GM12878 (cell line): ENCODE measurements around the gene TMA16. TPM values are rescaled to one million over a fixed set of nuclear protein-coding genes. Genes with fewer than 3 reads are reported as not detected.

Source experiments
- ATAC-seq: fragments of 200-7000 bp; cut with Tn5 transposase; 3 replicates; pipeline ENCODE4 v1.9.1; 2020; ENCODE audit warnings: mild to moderate bottlenecking, moderate library complexity
- BruUV-seq: library from RNA; stranded (reverse); fragments of 400-500 nt; replicated peaks from 2 replicates; lab custom pipeline; 2021; lab: Mats Ljungman, UMichigan
- CTCF ChIA-PET: fragments of 300-600 bp; sonication (Branson Sonifier 250); formaldehyde crosslinking; extraction: SDS; loops from one replicate; lab custom pipeline; 2021; ENCODE audit warnings: inconsistent platforms; lab: Yijun Ruan, JAX
- POLR2A ChIA-PET: fragments of 350-600 bp; formaldehyde crosslinking; extraction: SDS; loops from one replicate; lab custom pipeline; 2021; ENCODE audit warnings: inconsistent platforms; lab: Charles Lee
- RAD21 ChIA-PET: fragments of 300-600 bp; sonication (Branson Sonifier 250); formaldehyde crosslinking; loops from one replicate; lab custom pipeline; 2023; ENCODE audit warnings: antibody characterized with exemption; ENCODE audit not compliant: unreplicated experiment; lab: Charles Lee
- SMC1A ChIA-PET: fragments of 300-600 bp; sonication (Branson Sonifier 250); formaldehyde crosslinking; loops from one replicate; lab custom pipeline; 2023; ENCODE audit not compliant: unreplicated experiment, uncharacterized antibody; lab: Charles Lee
- DNase-seq: peaks from one replicate; pipeline ENCODE4 v3.0.0-alpha.2; 2011; ENCODE audit warnings: low read depth, low spot score
- FAIRE-seq: peaks from 3 replicates; lab custom pipeline; 2011; peaks lifted over from hg19 to GRCh38; lab: Jason Lieb, UNC
- H2AFZ ChIP-seq: 2 replicates; pipeline ENCODE4 v1.6.0; 2011; ENCODE audit warnings: low read depth, low read length, control low read depth; ENCODE audit not compliant: control insufficient read depth
- H3K27ac ChIP-seq: 2 replicates; pipeline ENCODE4 v1.5.1; 2011; ENCODE audit warnings: control low read depth; ENCODE audit not compliant: control insufficient read depth, insufficient read depth
- H3K27me3 ChIP-seq, 2 experiments: replicated peaks in 1 of 2; 2 replicates each; pipeline versions ENCODE4 v1.6.0 to v1.6.1; 2011; ENCODE audit warnings: low read length in 1 of 2; ENCODE audit not compliant: control insufficient read depth in 2 of 2, insufficient read depth in 2 of 2
- H3K36me3 ChIP-seq, 2 experiments: 2 replicates each; pipeline ENCODE4 v1.5.1; 2011; ENCODE audit warnings: low read length in 1 of 2; ENCODE audit not compliant: control insufficient read depth in 2 of 2, insufficient read depth in 2 of 2
- H3K4me1 ChIP-seq: 2 replicates; pipeline ENCODE4 v1.6.1; 2011; ENCODE audit warnings: mild to moderate bottlenecking, low read length, moderate library complexity, mixed read lengths; ENCODE audit not compliant: control insufficient read depth, insufficient read depth
- H3K4me2 ChIP-seq: 2 replicates; pipeline ENCODE4 v1.6.0; 2011; ENCODE audit warnings: control low read depth; ENCODE audit not compliant: control insufficient read depth, insufficient read depth
- H3K4me3 ChIP-seq: fragments of 200-600 bp; sonication (generic); 2 replicates; pipeline ENCODE4 v1.5.1; 2016
- H3K79me2 ChIP-seq: 2 replicates; pipeline ENCODE4 v1.6.0; 2011; ENCODE audit warnings: low read length; ENCODE audit not compliant: control insufficient read depth, insufficient read depth
- H3K9ac ChIP-seq: 2 replicates; pipeline ENCODE4 v1.8.0; 2011; ENCODE audit warnings: low read length, control low read depth, mixed read lengths; ENCODE audit not compliant: control insufficient read depth, insufficient read depth
- H3K9me3 ChIP-seq: replicated peaks from 3 replicates; pipeline ENCODE4 v1.5.1; 2011; ENCODE audit warnings: mild to moderate bottlenecking, low read length; ENCODE audit not compliant: control insufficient read depth, insufficient read depth
- H4K20me1 ChIP-seq: 2 replicates; pipeline ENCODE4 v1.6.0; 2011; ENCODE audit not compliant: control insufficient read depth, insufficient read depth
- CUX1 ChIP-seq: IDR thresholded peaks from 2 replicates; pipeline ENCODE4 v1.6.1; 2012; ENCODE audit warnings: improper control_type of control experiment, low read depth, low read length; ENCODE audit not compliant: insufficient replicate concordance
- EED ChIP-seq: sonication (generic); IDR thresholded peaks from 2 replicates; pipeline ENCODE4 v1.6.1; 2016; ENCODE audit warnings: antibody characterized with exemption, low read depth
- EP300 ChIP-seq, 2 experiments: fragments of 150-350 bp in 1 of 2; IDR thresholded peaks; 2 replicates each; pipeline ENCODE4 v1.6.1; 2011 to 2012; ENCODE audit warnings: low read depth in 2 of 2, low read length in 2 of 2, borderline replicate concordance in 1 of 2, improper control_type of control experiment in 1 of 2, inconsistent platforms in 1 of 2; ENCODE audit not compliant: control insufficient read depth in 1 of 2
- KLF5 ChIP-seq: fragments of 450-650 bp; IDR thresholded peaks from 2 replicates; pipeline ENCODE4 v1.6.1; 2014; ENCODE audit warnings: mild to moderate bottlenecking; ENCODE audit not compliant: partially characterized antibody
- NBN ChIP-seq: fragments of 450-650 bp; IDR thresholded peaks from 2 replicates; pipeline ENCODE4 v1.6.1; 2016
- SREBF1 ChIP-seq: IDR thresholded peaks from 2 replicates; pipeline ENCODE4 v1.6.1; 2012; ENCODE audit warnings: mild to moderate bottlenecking, low read length
- SUZ12 ChIP-seq: fragments of 200-600 bp; sonication (generic); IDR thresholded peaks from one replicate; pipeline ENCODE4 v1.6.1; 2018; ENCODE audit warnings: antibody characterized with exemption, mild to moderate bottlenecking; ENCODE audit not compliant: unreplicated experiment
- WGBS: methylation state at CpG from one replicate; pipeline ENCODE4 v1.1.6; 2016; ENCODE audit warnings: low lambda C conversion rate; ENCODE audit not compliant: insufficient replicate concordance, insufficient coverage; ENCODE audit errors: missing lambda C conversion rate; 5-methylcytosine and 5-hydroxymethylcytosine counted together
- in situ Hi-C: fragments of 300-500 bp; cut with MboI; formaldehyde crosslinking; loops from 9 replicates; pipeline ENCODE4 v1.14.3; 2018; ENCODE audit warnings: mixed read lengths
- intact Hi-C: fragments of 100-400 bp; cut with micrococcal nuclease; formaldehyde crosslinking; loops from one replicate; pipeline ENCODE4 v1.14.2; 2022; ENCODE audit not compliant: unreplicated experiment
- polyA plus RNA-seq, 11 experiments: library from polyadenylated mRNA; depleted of rRNA in 4 of 11; unstranded in 6 of 11; stranded (reverse) in 5 of 11; fragments of >200 nt; fragmentation: Nextera tagmentation in 4 of 11; fragmentation: Illumina TruSeq in 1 of 11; extraction: Ambion mirVana in 4 of 11; extraction: Trizol in 1 of 11; gene quantifications; 1 replicate in 1 of 11; 2 replicates in 10 of 11; pipeline versions ENCODE4 v1.2.1 to v1.2.3, GENCODE V29; 2011 to 2016; ENCODE audit warnings: inconsistent platforms in 2 of 11, missing spikeins in 2 of 11, low read depth in 1 of 11
- total RNA-seq, 4 experiments: library from RNA; depleted of rRNA in 3 of 4; stranded (reverse); fragments of >200 nt in 3 of 4; fragmentation: Illumina TruSeq in 1 of 4; extraction: Trizol in 1 of 4; gene quantifications; 2 replicates each; pipeline versions ENCODE4 v1.2.1 to v1.2.3, GENCODE V29; 2013 to 2021
- TF ChIP-seq, protein P1 (sequence below): fragments of 450-650 bp; conservative IDR thresholded peaks from 2 replicates; pipeline ENCODE4 v1.6.1; 2017; ENCODE audit warnings: mild to moderate bottlenecking, moderate library complexity
- TF ChIP-seq, protein P2 (sequence below): fragments of 450-650 bp; IDR thresholded peaks from 2 replicates; pipeline ENCODE4 v1.6.1; 2016; ENCODE audit warnings: mild to moderate bottlenecking, moderate library complexity, borderline replicate concordance

TMA16 gene
- total and polyA plus RNA-seq, 10 of the 15 experiments (the other 5 are each of a cell fraction or from before 2014, with no cell fraction given): 37.9 to 91.0 (median 55.8) TPM

GRCh38 chr4:163486321-163486720, 8.2 kb upstream of the TMA16 start (continued):
- TF ChIP-seq, protein P1, sequence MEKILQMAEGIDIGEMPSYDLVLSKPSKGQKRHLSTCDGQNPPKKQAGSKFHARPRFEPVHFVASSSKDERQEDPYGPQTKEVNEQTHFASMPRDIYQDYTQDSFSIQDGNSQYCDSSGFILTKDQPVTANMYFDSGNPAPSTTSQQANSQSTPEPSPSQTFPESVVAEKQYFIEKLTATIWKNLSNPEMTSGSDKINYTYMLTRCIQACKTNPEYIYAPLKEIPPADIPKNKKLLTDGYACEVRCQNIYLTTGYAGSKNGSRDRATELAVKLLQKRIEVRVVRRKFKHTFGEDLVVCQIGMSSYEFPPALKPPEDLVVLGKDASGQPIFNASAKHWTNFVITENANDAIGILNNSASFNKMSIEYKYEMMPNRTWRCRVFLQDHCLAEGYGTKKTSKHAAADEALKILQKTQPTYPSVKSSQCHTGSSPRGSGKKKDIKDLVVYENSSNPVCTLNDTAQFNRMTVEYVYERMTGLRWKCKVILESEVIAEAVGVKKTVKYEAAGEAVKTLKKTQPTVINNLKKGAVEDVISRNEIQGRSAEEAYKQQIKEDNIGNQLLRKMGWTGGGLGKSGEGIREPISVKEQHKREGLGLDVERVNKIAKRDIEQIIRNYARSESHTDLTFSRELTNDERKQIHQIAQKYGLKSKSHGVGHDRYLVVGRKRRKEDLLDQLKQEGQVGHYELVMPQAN: no peak

GRCh38 chr4:163489929-163490328, 4.6 kb upstream of the TMA16 start:
- no peak for ATAC-seq
- no peak overlapping the region for H3K27ac ChIP-seq
- intact Hi-C loops: loop anchor here (5.0 to 10.0 kb wide), 5 partner anchors 102 to 1405 kb away; no protein-coding TSS in a partner anchor
- H4K20me1 ChIP-seq: no peaks in the 10 kb centered on the region
- no peaks in the 10 kb centered on the region for H3K36me3 ChIP-seq
- no peak overlapping the region for H3K9ac ChIP-seq
- FAIRE-seq: no peak
- peaks cover 8% of the 10 kb centered on the region for H3K79me2 ChIP-seq
- no peak for DNase-seq
- H3K9me3 ChIP-seq: no peaks in the 10 kb centered on the region; the same call in 2 of the 3 replicates
- BruUV-seq: no TSS peak
- no peak overlapping the region for H2AFZ ChIP-seq
- H3K4me1 ChIP-seq: no peaks in the 10 kb centered on the region
- no peak for TF ChIP-seq SUZ12
- no peak for TF ChIP-seq KLF5
- TF ChIP-seq CUX1: no peak
- no peak for TF ChIP-seq EED
- TF ChIP-seq, protein P2, sequence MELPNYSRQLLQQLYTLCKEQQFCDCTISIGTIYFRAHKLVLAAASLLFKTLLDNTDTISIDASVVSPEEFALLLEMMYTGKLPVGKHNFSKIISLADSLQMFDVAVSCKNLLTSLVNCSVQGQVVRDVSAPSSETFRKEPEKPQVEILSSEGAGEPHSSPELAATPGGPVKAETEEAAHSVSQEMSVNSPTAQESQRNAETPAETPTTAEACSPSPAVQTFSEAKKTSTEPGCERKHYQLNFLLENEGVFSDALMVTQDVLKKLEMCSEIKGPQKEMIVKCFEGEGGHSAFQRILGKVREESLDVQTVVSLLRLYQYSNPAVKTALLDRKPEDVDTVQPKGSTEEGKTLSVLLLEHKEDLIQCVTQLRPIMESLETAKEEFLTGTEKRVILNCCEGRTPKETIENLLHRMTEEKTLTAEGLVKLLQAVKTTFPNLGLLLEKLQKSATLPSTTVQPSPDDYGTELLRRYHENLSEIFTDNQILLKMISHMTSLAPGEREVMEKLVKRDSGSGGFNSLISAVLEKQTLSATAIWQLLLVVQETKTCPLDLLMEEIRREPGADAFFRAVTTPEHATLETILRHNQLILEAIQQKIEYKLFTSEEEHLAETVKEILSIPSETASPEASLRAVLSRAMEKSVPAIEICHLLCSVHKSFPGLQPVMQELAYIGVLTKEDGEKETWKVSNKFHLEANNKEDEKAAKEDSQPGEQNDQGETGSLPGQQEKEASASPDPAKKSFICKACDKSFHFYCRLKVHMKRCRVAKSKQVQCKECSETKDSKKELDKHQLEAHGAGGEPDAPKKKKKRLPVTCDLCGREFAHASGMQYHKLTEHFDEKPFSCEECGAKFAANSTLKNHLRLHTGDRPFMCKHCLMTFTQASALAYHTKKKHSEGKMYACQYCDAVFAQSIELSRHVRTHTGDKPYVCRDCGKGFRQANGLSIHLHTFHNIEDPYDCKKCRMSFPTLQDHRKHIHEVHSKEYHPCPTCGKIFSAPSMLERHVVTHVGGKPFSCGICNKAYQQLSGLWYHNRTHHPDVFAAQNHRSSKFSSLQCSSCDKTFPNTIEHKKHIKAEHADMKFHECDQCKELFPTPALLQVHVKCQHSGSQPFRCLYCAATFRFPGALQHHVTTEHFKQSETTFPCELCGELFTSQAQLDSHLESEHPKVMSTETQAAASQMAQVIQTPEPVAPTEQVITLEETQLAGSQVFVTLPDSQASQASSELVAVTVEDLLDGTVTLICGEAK: no peak
- no peak for TF ChIP-seq EP300 (IDR thresholded peaks at IDR 0.05; ENCODE audit: borderline replicate concordance in 1 of 2, control insufficient read depth in 1 of 2, low read depth in 2 of 2, low read length in 2 of 2)
- no peak for TF ChIP-seq NBN
- TF ChIP-seq SREBF1: no peak
- H3K4me3 ChIP-seq: no peak overlapping the region
- ChIA-PET CTCF (no interaction called here), SMC1A (interaction anchor here (1.0 kb wide), 1 partner anchor 31 kb away, joined by 3 read pairs; no protein-coding TSS in a partner anchor), RAD21 (no interaction called here), POLR2A (no interaction called here)
- no peak overlapping the region for H3K4me2 ChIP-seq
- no peaks in the 10 kb centered on the region for H3K27me3 ChIP-seq
- no CpG with 5 or more reads among the region's 1 CpG for WGBS
- in situ Hi-C loops: loop anchor here (10.0 kb wide), 2 partner anchors 55 to 325 kb away; partner anchors contain the start of gene NAF1
